ENCODE data around the gene COX7B2.

DNA sequence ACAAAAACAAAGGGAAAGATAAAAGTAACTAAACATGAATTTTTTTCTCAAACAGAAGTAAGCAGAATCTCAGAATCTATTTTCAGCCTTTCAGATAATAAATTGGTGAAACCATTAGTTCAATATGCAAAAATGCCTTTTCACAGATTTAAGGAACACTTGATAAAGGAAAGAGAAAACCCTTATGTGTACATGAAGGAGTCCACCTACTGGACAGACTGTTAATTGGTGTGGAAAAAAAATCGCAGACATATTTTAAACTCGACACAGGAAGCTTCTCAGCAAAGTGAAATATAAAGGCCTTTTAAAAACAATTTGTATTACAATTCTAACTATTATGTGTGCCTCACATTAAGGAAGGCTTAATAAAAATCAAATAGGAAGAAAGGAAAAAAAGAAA is 22.3 kb downstream of the COX7B2 start:
- TF ChIP-seq CTCF (IDR thresholded peaks at IDR 0.05; ENCODE audit: low read depth, low read length) (peak; percentile 12), POLR2A (IDR thresholded peaks at IDR 0.05; ENCODE audit: extremely low read depth, insufficient read length) (no peak), MYC (IDR thresholded peaks at IDR 0.05; ENCODE audit: low read depth, low read length) (no peak), MAX (IDR thresholded peaks at IDR 0.05; ENCODE audit: low read depth, low read length) (no peak)
